ENCODE data around the gene FBXO3.
A peak's percentile ranks its signal among the peaks of the same experiment; 100 is the strongest.
"Not testable (repeated sequence)": the region's sequence is repeated elsewhere in the genome, so short reads cannot be mapped to it uniquely, and the experiment has no call there.

The FBXO3 gene, protein sequence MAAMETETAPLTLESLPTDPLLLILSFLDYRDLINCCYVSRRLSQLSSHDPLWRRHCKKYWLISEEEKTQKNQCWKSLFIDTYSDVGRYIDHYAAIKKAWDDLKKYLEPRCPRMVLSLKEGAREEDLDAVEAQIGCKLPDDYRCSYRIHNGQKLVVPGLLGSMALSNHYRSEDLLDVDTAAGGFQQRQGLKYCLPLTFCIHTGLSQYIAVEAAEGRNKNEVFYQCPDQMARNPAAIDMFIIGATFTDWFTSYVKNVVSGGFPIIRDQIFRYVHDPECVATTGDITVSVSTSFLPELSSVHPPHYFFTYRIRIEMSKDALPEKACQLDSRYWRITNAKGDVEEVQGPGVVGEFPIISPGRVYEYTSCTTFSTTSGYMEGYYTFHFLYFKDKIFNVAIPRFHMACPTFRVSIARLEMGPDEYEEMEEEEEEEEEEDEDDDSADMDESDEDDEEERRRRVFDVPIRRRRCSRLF

DNA sequence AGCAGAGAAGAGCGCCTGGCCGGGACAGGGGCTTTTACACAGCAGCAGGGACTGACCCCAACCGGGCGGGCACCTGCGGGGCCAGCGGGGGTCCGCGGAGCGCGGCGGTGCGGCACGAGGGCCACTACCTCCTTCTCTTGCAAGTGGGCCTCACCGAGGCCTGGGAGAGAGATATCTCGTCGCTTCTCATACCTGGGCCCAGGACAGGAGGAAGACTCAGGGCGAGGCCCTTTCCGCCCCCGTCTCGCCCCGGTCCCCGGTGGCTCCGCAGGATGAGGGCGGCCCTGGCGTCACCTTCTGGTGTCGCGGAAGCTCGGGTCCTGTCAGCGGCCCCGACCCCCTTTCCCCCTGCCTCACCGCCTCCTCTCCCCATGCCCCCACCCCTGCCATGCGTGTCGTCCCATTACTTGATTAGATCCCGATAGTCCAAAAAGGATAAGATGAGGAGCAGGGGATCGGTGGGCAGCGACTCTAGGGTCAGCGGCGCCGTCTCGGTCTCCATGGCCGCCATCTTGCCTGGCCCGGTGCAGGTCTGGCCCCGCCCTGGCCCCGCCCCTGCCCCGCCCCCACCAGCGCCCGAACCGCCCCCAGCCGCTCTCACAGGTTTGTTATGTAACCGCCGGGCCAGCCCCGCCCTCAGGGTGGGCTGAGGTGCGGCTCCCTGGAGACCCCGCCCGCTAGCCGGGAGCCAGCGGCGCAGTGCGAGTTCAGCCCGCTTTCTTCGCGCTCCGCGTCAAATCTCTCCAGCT lies at the start of gene FBXO3:
Gene FBXO3, minus strand, starts transcription at position 534 of the 749 bp plus-strand sequence. Its CDS starts 23 bp downstream, at position 511.
- DNase-seq = peak; percentile 69 to 90 (median 85)

DNA sequence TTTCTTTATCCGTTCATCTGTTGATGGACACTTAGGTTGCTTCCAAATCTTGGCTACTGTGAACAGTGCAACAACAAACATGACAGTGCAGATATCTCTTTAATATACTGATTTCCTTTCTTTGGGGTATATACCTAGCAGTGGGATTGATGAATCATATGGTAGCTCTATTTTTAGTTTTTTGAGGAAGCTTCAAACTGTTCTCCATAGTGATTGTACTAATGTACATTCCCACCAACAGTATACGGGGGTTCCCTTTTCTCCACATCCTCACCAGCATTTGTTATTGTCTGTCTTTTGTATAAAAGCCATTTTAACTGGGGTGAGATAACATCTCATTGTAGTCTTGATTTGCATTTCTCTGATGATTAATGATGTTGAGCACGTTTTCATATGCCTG lies 48.7 kb upstream of the FBXO3 start:
- peak; percentile 47 to 72 (median 68) for DNase-seq

DNA sequence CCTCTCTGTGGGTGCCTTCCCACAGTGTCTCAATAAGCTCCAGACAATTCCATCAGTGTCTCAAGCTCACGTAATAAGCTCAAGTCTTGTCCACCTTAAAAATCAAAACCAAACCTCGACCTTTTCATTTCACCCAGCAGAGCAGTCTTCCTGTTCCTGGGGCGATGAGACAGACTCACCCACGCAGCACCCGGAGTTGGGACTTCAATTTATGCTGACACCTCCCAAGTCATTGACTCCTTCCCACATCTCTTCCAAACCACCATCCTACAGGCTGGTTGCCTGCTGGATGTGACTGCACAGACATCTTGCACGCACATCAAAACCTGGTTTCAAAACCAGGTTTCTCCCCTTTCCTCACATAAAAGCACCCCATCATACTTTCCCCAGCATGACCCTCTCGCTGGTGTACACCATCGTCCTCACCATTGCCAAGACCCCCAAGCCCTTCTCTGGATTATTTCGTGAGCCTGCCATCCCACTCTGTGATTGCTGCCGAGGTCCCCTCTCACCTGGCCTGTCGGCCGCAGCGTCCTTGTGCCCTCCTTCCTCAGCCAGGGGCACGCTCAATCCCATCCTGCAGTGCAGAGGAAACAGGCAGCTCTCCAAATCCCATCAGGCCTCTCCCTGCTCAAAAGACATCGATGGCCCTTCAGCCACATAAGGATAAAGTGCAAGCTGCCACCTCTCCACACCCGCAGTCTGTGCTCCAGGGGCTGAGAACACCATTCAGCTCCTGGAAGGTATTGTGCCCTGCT lies 45.1 kb upstream of the FBXO3 start:
- peak in 2 of 3 donors; percentile 44 to 47 for DNase-seq

DNA sequence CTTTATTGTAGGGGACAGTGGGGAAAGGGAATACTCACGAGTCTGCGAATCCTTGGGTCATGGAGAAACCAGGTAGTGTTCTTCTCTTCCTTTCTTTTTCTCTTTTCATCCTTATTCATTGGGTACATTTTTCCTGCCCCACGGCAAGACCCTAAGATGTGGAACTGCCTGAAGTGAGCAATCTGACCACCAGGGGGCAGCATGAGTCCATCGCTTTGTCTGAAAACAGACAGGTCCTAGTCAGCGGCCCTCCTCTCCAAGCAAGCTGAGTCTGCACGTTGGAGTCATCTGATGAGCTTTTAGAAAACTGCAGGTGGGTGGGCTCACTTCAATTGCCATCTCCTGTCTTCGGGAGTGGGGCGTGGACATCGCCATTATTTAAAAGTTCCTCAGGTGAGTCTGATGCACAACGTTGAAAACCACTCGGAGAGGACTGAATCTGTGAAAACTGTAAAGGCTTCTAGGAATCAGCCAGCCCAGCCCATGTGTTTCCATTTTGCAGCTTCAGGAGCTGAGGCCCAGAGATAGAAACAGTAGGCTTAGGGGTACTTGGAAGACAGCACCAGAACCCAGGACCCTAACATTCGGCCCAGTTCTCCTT lies 34.0 kb upstream of the FBXO3 start:
- DNase-seq = peak; percentile 90 to 92 (median 92)

DNA sequence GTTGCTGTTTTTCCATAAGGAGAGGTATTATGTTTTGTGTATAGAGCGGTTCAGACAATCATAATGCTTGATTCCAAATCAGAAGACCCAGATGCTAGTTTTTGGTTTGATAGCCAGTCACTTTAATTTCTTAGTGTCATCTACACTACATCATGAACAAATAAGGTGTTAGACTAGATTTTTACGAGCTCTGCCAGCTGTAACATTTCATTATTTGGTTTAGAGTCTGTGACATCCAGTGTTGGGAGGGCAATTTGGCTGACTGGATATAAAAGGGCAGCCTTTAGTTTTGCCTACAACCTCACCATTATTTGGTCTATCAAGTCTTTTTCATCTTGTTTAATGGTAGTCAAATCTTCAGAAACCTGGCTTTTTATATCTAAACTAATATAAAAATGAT lies 30.2 kb upstream of the FBXO3 start:
- no peak for DNase-seq

DNA sequence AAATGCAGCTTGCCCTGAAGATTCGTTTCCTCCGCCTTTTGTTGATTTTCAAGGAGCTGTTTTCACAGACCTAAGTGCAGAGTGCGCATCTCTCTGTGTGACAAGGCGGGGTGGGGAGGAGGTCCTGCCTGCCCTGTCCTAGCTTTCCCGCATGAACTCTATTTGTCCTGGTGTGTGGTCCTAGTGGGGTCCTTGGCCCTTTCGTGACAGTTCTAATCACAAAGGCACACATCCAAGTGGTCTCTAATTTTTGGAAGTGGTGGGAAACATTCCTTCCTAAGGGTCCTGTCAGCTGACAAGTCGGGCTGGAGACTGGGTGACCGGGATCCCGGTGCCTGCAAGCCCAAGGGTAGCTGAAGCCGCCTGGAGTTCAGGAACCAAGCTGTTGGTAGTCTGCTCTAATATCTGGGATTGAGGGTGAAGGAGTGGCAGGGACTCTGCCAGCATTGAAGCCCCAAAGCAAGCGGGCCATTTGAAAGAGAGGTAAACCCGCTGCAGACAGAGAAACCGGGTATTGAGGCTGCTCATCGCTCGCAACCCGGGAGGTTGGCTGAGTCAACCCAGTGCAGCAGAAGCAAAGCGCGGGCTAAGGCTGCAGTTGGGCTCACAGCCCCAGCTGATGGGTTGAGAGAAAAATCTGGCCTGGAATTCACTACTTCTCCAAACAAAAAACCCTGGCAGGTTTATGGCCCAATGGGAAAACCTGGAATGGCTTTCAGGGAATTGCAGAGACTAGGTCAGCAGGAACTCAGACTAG lies 28.1 kb upstream of the FBXO3 start:
- peak; percentile 48 to 55 (median 50) for DNase-seq

DNA sequence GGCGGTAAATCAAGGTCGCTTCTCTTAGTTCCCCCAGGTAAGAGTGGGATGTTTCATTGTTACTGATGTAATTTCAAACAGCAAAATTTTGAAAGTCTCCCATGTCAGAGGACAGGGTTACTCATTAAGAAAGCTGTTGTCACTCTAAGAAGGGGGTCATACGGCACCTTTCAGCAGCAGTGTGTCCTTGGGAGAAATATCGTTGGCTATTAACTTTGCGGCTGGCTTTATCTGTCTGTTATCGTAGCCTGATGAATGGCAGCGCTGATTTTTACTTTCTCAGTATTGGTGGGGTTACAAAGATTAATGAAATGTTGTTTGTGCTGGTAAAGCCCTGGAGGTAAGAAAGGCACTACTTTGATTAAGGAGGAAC lies 27.5 kb upstream of the FBXO3 start:
- DNase-seq = no peak

- DNase-seq = no peak
Observed at GRCh38 chr11:33797879-33798278, 23.6 kb upstream of the FBXO3 start.

DNA sequence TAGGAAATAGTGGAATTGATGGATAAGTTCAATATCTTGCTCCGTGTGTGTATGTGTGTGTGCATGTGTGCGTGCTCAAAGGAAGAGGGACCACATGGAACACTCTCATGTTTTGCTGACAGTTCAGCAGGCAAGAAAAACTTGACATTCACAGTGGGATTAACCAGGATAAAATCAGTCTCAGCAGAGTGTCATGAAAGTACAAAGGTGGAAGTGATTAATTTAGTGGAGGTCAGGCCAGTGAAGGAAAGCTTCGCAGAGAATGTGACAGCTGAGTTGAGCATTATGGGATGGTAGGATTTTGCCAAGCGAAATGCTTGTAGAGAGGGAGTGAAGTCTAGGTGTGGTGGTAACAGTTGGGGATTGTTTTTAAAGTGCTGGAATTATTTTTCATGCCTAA lies 15.7 kb upstream of the FBXO3 start:
- no peak for DNase-seq

GRCh38 chr11:33788095-33788494 lies 13.8 kb upstream of the FBXO3 start:
- not testable (repeated sequence) for DNase-seq

DNA sequence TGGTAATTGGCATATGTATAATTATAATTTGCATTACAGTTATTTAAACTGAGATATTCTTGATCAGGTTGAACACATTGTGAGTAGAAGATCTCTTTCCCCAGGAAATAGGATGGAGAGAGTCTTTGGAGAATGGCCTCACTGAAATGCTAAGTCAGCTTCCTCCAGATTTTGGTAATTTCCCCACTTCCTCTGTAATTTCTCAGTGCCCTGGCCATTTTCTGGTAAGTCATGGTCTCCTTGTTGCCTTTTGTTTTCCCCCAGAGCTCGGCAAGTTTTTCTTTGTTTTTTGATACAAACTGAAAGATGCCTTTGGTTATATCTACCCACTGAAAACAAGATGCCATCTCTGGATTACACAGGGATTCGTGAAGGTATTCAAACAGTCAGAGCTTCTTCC lies 12.8 kb upstream of the FBXO3 start:
- DNase-seq = peak; percentile 36 to 57 (median 50)

GRCh38 chr11:33785609-33786008 lies 11.3 kb upstream of the FBXO3 start:
- no peak for DNase-seq

DNA sequence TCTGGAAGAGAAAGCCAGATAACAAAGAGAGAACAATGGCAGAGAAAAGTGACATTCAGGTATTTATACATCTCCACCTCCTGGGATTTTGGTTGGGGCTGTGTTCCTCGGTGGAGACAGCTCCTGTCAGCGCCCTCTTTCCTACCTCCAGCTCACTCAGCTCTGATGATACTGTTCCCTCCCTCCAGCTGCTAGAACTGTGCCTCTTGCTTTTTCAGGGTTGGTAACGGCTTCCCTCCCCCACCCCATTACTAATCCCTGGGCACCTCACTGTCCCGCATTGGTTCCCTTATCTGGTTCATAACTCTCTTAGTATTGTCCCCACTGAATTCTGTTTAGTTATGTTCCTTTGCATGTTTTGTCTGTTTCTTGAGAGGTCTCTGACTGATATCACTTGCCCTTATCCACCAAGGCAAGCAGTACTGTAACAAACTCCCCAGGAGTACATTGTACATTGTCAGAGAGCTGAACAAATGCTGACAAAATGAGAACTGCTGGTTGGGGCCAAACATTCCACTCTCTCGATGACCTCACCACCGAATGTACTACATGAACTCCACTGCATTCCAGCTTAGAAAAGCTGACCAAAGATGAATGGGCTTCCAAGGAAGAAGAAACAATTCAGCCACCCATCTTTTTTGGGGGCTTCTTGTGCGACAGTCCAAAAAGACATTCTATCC lies 5.7 kb upstream of the FBXO3 start:
- DNase-seq = no peak

GRCh38 chr11:33778675-33779074 lies 4.4 kb upstream of the FBXO3 start:
- no peak for DNase-seq

- no peak for DNase-seq
Observed at GRCh38 chr11:33777906-33778305, 3.6 kb upstream of the FBXO3 start.

DNA sequence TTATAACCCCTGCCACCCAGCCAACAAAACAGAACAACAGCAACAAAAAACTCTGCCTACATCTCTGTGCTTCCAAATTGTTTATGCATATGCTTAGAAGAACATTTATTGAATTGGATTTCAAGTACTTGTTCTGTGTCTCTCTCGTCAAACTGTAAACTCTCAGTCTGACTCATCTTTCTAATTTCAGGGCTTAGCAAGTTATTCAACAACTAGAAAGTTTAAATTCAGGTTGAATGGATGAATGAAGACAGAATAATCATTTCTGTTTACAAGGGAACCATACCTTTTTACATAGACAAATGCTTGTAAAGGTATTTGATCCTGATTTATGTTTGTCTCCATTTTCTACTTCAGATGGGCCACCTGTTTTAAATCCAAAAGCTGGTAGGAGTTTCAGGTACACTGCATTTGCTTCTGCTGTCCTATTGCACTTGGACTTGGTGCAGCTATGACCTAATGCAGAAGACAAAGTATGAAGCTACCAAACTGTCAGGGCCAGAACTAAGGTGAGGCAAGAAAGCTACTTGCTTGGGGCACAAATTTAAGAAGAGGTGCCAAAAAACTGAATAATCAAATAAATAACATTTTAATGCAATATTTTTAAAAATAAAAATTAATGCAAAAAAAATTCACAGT lies 1.6 kb upstream of the FBXO3 start:
- DNase-seq = no peak

- no peak for DNase-seq
Observed at GRCh38 chr11:33775467-33775807, 1.1 kb upstream of the FBXO3 start.

DNA sequence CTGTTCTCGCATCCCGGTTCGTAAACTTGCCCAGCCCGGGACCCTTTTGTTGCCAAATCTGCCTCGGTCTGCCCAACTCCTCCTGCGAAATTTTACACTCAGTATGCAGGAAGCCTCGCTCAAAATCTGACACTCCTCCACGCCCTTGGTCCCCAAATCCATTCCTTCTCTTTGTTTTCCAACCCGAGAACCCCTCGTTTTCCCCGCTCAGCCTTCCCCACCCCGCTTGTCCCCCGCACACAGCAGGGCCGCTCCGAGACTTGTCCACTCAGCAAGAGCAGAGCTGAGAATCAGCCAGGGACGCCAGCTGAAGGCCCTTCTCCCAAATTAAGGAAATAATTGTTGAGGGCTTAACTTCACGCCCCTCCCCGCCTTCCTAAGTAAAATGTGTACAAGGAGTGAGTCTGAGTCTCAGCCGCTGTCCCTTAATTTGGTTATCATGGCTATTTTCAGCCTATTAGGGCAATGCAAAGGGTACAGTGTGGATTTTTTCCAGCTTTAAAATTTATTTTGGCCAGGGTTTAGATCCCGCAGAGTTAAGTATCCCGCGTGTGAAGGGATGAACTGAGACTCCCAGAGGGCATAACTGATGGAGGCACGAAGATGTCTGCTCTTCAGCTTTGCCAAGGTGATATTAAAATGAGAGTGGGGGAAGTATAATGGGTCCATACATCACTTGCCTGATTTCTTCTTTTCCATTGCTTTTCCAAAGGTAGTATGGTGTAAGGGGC lies 581 bp upstream of the FBXO3 start:
- DNase-seq = peak in 2 of 3 donors; percentile 23 to 35

DNA sequence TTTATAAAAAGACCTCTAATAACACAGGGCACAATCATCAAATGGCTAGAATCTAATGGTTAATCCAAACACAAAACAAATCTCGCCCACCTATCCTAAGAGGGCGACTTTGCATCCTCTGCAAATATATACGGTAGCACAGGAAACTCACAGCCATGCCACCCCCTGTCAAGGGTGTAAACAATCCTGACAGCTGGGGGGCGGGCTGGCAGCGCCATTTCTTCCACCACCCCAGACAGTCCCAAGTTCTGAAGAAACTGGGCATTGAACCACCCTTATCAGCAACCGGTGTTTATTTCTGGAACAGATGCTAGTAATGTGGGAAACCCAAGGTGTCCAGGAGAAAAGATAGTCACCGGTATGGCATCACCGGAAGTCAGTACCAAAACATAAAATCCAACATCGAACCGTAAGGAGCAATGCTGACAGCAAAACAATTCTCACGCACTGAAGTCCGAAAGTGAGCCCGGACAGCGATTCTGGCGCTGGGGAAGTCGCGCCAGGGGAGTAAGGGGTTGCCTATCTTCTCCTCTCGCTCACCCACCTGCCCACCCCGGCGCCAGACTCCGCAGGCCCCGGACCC lies 825 bp downstream of the FBXO3 start:
- peak in 2 of 3 donors; percentile 20 to 30 for DNase-seq

GRCh38 chr11:33772870-33773269 lies 1.4 kb downstream of the FBXO3 start:
- DNase-seq = no peak
